HG03196 (cell line): ENCODE data around the gene NCK2.
A peak's percentile ranks its signal among the peaks of the same experiment; 100 is the strongest.
"Not testable (repeated sequence)": the region's sequence is repeated elsewhere in the genome, so short reads cannot be mapped to it uniquely, and the experiment has no call there.

ENCODE experiments used
- ATAC-seq: cut with Tn5 transposase; IDR thresholded peaks from one replicate; pipeline ENCODE4 v1.9.1; 2021; ENCODE audit not compliant: unreplicated experiment

NCK2 gene

DNA sequence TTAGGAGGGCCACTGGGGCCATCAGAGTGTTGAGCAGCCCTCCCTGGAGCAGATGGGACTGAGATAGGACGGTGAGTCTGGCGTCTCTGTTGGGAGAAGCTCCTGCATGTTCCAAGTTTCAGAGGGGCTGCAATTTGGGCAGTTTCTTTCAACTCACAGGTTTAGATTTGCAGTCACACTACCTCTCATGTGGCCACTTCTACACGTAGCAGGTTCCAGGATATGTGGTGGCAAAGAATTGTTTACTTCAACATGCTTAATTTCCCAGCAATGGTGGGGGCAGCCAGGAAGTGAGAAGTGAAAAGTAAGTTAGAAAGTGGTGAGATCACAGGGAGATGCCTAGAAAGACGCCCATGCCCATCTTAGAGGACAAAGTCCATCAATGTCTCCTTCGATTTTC, 9.3 kb downstream of the NCK2 start:
- ATAC-seq = peak; percentile 37

DNA sequence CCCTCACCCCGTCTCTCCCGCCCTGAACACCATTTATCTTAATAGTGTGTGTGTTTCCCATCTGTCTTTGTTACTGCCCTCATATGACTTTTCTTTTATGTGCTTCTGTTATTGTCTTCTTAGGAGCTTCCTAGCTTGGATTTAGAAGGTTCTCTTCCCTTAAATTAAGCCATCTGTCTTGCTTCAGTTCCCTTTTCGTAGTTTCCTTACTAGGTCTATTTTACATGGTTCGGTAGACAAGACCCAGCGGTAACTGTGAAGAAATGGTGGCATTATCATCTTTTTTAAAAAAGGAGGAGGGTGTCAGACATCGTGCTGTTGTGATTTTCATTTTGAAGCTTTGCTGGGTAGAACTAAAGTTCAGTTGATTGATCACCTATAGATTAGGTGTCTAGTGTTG, 10.3 kb downstream of the NCK2 start:
- ATAC-seq = no peak

DNA sequence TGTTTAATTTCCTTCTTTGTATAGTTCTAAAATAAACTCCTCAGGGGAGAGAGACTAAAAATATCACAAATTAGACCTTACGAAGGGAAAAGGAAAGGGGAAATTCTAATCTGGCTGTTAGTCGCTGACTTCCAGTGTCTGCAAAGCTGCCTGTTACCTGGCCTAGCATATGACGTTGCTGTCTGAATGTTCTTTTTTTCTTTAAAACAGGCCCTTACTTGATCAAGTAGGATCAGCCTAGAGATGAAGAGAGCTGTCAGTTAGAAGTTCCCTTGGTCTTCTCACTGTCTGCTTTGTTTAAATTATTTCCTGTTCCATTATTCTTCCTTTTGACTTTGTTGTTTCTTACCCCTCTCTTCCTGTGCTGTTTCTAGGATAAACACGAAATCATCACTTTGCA, 11.2 kb downstream of the NCK2 start:
- ATAC-seq = no peak

DNA sequence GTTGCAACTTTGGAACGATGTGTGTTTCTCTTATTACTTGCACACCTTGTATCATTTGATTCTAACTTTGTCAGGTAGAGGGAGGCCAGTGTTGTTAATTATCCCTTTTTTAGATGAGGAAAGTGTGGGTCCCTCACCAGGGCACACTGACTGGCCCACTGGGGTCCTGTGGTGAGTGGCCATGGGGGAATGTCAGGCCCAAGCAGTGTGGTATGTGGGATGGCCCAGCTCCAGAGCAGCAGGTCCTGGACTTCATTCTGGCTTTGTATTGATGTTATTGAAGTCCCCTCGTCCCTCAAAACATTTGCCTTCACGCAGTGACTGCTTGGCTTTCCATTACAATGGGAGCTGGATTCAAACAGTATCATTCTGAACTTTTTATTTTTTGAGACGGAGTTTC, 11.7 kb downstream of the NCK2 start:
- no peak for ATAC-seq

DNA sequence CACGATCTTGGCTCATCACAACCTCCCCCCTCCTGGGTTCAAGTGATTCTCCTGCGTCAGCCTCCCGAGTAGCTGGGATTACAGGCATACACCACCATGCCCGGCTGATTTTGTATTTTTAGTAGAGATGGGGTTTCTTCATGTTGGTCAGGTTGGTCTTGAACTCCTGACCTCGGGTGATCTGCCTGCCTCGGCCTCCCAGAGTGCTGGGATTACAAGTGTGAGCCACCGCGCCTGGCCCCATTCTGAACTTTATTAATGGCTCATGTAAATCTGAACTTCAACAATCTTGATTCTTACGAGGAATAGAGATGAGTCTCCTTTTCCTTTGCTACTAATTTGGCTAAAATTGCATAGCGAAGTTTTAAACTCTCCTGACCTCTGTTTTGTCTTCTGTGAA, 12.2 kb downstream of the NCK2 start:
- ATAC-seq = not testable (repeated sequence)

DNA sequence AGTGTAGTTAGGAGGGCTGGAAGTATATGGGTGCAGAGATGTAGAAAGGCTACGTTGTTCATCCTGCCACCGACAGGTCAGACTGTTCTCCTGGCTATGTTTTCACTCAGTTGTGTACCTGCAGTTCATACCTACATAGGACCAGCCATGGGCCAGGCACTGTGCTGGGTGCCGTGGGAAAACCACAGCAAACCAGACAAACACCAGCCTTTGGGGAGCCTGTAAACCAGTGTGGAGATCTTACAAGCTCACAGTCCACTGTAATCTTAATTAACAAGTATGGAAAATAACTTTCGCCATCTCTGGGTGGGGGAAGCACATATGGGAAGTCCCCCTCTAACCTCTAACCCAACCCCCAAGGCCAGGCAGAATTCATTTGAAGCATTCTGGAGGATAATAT, 12.7 kb downstream of the NCK2 start:
- ATAC-seq = no peak

DNA sequence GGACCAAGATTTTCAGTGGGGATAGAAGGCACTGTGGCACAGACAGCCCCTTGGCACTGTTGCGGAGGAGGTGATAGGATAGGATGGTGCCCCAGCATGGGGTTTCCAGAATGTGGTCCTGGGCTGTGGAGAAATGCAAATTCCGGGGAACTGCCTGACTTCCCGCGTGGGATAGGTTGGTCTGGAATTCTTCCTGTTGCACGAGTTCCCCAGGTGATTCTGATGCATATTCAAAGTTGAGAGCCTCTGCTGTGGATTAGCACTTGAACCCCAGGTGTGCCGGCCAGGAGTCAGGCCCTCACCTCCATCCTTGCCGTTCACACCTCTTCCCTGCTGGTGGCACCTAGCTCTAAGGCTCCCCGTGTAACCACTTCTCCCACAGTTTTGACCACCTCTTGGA, 15.5 kb downstream of the NCK2 start:
- no peak for ATAC-seq

DNA sequence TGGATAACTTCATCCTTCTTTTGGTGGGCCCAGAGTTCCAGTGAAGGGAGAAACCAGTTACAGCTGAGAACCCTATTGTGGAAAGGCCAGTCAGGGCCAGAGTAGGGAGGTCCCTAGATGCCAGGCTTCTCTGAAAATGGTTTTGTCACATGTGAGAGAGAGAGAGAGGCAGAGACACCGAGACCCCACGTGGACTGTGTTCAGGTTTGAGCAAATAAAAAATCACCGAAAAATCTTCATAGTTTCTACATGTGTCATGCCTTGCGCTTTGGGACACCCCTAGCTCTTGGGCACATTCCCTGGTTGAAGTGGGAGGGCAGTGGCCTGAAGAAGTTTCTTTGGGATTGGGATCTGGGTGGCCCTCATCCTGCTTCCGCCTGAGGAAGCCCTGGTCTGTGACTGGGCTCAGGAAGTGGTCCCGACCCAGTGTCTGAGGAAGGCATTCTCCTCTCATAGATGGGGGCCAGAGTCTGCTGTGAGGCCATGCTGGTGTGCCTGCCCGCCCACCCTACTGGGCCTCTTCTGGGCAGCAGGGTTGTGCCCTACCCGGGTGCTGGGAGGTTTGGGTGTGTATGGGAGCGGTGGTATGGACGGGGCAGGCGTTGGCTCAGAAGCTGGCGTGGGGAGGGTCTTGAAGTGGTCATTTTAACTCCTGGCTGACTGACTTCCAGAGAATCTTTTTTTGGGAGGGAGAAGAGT, 16.1 kb downstream of the NCK2 start:
- no peak for ATAC-seq

DNA sequence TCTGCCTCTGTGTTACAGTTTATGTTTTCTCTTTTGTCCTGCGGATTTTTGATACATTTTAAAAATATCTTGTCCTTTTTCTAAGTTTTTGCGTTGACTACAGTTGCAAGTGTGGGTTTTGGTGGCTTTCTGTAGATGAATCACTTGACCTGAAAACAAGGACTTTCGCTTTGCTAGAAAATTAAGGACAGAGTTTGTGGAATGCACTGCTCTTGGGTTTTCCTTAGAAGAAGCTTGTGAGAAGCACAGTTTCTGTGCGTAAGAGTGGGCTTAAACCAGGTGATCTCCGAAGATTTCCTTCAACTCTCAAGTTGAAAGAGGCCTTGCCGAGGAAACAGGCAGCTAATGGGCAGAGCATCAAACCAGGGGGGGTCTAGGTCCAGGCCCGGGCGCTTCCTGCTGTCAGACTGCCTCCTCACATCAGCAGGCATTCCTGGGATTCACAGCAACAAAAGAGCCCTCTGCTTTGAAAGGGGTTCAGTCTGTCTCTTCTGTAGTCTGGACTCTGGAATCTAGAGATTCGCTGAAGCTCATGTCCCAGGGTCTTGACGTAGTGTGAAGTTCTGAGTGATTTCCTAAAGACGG, 17.3 kb downstream of the NCK2 start:
- ATAC-seq = no peak

DNA sequence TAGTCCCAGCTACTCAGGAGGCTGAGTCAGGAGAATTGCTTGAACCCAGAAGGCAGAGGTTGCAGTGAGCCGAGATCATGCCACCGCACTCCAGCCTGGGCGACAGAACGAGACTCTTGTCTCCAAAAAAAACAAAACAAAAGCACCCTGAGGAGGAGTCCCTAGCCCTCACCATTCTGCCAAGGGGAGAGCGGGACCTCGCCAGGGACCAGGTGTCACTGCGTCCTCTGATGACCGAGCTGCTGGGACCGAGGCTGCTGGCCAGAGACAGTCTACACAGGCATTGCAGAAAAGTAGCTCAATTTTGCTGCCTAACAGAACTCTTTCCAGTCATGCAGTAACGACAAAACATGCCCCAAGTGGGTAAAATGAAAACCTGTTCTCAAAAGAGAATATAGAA, 18.4 kb downstream of the NCK2 start:
- ATAC-seq = no peak

DNA sequence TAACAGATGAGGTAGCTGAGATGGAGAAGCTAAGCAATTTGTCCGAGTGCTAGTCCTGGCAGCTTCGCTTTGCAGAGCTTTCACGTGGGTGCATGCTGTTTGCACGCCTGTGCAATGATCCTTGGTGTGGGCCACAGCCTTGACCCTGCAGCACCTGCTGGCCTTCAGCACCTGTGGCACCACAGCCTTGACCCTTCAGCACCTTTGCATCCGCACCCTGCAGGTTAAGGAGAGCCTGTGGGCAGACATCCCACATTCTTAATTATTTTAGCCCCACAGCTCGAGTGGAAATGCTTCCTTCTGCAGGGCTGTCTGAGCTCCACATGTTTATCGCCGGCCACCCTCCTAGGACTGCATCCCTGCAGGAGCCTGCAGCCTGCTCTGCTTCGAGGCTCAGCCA, 19.3 kb downstream of the NCK2 start:
- no peak for ATAC-seq

DNA sequence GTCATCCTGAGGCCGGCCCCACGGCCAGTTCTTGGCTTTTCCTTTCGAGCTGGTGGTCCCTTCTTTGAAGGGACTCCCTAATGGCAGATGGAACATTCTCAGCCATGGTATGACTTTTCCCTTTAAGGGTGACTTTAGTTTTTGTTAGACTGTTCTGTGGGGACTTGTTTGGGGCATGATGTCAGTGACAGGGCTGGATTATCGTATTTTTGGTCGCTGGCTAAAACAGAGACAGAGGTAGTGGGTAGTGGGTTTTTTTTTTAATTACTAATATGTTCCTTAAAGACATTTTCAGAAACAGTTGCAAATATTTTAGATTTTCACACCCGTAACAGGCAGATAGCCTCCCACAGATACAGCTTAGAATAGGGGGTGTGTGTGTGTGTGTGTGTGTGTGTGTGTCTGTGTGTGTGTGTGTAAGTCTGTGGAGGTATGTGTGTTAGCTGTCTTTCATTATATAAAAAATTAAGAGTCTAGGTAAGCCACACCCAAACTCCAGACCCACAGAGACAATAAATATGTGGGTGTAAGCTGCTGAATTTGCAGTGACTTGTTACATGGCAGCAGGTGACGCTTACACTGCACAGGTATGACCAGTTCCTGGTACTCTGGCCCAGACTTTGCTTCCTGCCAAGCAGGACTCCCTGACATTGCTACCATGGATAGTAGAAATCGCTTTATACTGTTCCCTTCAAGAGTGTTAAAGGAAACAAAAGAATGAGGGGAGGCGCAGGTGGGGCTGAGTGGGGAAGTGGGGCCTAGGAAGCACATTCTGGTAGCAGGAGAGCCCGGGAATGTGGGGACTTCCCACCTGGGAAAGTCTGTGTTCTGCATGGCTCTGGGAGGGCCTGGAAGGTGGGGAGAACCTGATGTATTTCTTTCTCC, 20.9 kb downstream of the NCK2 start:
- no peak for ATAC-seq

DNA sequence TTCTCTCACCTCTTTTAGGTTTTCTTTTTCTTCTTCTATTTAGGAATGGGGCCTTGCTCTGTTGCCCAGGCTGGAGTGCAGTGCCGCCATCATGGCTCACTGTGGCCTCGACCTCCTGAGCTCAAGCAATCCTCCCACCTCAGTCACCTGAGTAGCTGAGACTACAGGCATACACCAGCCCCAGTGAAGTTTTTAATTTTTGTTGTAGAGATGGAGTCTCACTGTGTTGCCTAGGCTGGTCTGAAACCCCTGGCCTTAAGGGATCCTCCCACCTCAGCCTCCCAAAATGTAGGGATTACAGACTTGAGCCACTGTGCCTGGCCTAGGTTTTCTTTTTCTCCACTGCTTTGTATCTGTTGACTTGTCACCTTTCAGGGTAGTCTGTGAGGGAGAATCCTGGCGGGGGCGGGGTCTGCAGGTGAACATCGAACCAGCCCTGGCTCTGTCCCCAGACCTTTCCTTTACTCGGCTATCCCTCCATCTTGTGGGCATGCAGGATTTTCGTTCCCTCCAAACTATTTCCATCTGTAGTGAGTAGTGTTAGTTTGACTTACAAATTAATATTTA, 21.7 kb downstream of the NCK2 start:
- ATAC-seq = no peak

DNA sequence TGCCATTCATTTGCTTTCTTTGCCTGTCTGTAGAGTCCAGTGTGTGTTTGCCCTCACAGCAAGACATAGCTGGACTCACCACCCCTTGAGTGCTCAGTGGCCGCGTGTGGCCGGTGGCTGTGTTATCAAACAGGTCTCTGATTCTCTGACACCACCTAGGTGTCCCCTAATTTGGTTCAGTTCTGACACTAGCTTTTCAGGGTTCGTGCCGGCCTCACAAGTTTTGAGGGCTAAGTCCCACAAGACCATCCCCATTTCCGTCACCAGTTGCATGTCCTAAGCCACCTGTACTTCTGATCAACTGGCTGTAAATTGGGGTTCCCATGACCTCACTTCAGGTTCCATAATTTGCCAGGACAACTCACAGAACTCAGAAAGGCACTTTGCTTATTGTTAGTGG, 23.5 kb downstream of the NCK2 start:
- ATAC-seq = no peak

DNA sequence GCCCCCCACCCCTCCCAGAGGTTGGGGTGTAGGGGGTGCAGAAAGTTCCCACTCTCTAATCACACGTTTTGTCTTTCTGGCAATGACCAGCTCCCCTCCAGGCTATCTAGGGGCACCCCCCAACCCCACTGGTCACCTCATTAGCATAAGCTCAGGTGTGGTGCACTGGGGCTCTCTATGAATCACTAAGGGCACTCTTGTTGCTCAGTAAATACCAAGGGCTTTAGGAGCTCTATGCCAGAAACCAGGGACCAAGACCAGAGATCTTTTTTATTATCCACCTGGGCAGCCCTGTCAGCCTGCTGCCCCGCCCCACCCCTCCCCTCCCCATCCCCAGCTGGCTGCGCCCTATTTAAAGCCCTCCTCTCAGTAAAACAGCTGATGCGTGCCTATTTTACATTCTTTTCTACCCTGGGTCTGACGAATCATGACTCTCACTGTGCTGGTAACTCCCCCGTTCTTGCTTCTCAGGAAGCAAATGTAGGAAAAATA, 24.3 kb downstream of the NCK2 start:
- no peak for ATAC-seq

DNA sequence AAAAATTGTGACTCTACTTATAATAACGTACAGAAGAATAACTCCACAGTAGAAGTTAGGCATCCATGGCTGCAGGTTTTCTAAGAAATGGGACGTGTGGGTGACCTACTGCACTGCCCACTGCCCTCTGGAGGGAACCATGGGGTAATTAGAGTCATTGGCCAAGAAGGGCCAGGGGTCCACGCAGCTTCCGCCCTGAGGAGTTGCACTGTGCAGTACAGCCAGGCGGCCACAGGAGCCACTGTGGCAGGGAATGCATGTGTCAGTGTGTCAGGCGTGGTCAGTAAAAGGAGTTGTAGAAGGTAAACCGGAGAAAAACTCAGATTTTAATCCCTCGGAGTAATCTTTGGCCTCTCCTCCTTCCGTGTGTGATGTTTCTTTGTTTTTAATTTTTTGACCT, 24.8 kb downstream of the NCK2 start:
- no peak for ATAC-seq

DNA sequence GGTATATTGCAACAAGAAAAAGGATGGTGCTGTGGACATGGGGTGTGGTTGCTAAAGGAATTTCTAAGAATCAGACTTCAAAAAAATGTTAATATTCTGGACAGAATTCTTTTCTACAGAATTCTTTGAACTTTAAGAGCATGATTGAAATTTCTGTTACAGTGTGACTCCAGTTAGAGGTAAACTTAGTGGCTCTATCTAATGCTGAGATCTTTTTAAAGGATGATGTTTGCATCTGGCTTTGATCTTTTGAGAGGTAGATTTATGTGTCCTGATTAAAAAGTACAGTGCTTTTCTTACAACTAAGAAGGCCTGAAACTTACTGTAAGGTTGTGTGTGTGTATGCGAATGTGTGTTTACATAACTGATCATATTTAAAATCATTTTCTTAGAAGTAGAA, 25.4 kb downstream of the NCK2 start:
- ATAC-seq = no peak

DNA sequence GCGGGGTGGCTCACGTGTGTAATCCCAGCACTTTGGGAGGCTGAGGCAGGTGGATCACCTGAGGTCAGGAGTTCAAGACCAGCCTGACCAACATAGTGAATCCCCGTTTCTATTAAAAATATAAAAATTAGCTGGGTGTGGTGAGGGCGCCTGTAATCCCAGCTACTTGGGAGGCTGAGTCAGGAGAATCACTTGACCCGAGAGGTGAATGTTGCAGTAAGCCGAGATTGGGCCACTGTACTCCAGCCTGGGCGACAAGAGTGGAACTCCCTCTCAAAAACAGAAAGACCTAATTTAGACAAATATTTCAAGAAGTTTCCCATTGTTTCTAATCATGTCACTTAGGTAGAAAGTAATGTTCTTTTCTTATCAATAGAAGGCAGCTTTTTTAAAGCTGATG, 26.6 kb downstream of the NCK2 start:
- ATAC-seq = not testable (repeated sequence)

DNA sequence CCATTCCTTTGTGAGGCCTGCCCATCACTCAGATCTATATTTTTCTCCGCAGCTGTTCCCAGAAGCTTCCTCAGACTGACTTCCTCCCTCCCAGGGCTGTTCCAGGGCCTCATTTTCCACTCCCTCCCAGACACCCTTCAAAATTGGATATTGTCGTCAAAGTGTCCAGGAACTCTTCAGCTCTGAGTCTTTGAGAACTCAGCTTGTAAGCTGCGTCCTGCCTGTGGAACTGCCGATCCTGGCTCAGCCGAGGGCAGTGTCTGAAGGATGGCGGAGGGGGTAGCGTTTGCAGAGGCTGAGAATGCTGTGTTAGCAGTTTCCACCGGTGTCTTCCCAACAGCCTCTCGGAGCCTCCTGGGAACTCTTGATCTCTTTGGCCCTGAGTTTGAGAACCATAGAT, 27.1 kb downstream of the NCK2 start:
- no peak for ATAC-seq

DNA sequence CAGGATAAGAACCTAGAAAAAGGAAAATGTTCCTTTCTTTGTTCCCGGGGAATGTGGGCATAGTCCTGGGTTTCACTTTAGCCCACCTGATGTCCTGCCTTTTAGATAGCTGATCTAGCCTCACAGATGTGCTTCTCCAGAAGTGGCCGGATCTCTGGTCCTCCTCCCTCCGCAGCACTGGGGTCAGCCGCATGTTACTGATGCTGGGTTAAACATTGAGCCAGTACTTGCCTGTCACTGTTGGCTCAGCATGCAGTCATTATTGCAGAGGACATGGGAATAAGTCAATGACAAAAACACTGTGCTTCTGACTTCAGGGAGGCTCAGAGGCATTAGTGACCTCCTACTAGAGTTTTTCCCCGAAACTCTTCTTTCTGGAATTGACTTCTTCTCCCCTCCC, 27.6 kb downstream of the NCK2 start:
- ATAC-seq = no peak

DNA sequence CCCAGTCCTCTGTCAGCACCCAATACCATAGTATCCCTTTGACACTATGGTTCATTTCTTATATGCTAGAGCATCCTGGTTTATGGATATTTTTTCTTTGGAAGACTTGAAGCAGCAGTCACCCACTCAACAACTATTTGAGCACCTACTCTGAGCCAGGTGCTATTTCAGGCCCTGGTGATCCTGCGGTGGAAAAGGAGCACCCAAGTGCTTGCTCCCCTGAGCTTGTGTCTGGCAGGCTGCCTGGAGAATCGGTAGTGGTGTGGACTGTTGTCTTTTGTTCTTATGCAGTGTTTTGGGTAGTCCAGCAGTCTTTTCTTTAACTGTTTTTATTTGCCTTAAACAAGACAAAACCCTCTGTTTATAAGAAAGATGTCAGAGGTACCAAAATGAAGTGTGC, 28.9 kb downstream of the NCK2 start:
- ATAC-seq = no peak
